Measurements from ENCODE around the gene PAPLN.

Gene PAPLN

DNA sequence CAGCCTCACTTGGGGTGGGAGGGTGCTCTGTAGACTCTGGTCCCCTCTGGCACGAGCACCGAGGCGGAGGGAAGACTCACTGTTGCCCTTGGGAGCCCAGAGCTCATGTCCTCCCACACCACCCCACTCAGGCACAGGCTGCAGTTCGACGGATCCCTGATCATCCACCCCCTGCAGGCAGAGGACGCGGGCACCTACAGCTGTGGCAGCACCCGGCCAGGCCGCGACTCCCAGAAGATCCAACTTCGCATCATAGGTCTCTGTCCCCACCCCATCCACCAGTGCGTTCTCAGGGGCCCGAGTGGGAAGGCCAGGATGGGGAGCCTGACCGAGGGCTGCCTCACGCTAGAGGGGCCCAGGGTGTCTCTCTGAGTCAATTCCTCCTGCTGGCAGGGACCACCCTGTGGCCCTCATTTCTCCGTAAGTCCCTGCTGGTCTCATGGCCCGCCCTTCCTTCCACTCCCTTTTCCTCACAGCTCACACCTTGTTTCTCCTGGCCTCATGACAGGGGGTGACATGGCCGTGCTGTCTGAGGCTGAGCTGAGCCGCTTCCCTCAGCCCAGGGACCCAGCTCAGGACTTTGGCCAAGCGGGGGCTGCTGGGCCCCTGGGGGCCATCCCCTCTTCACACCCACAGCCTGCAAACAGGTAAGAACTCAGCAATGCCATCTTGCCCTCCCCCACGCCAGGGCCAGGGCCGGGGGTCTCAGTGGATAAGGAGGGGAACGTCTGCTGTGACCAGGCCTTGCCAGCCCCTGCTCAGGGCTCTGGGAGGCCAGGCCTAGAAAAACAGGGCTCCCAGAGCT lies 27.0 kb downstream of the PAPLN start:
- no peak for TF ChIP-seq EZH2phosphoT487 (conservative IDR thresholded peaks at IDR 0.05; ENCODE audit: low read length)
- TF ChIP-seq, protein P1, sequence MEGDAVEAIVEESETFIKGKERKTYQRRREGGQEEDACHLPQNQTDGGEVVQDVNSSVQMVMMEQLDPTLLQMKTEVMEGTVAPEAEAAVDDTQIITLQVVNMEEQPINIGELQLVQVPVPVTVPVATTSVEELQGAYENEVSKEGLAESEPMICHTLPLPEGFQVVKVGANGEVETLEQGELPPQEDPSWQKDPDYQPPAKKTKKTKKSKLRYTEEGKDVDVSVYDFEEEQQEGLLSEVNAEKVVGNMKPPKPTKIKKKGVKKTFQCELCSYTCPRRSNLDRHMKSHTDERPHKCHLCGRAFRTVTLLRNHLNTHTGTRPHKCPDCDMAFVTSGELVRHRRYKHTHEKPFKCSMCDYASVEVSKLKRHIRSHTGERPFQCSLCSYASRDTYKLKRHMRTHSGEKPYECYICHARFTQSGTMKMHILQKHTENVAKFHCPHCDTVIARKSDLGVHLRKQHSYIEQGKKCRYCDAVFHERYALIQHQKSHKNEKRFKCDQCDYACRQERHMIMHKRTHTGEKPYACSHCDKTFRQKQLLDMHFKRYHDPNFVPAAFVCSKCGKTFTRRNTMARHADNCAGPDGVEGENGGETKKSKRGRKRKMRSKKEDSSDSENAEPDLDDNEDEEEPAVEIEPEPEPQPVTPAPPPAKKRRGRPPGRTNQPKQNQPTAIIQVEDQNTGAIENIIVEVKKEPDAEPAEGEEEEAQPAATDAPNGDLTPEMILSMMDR (IDR thresholded peaks at IDR 0.05; ENCODE audit: insufficient read depth, low read length, poor library complexity, severe bottlenecking): no peak
- H3K4me3 ChIP-seq (ENCODE audit: insufficient read depth, low read length, poor library complexity, severe bottlenecking): no peak overlapping the region
- no peaks in the 10 kb centered on the region for H3K27me3 ChIP-seq (ENCODE audit: low read length)
- no peaks in the 10 kb centered on the region for H3F3A ChIP-seq (ENCODE audit: insufficient read depth)
- H3K79me2 ChIP-seq (ENCODE audit: insufficient read depth, low read length): no peaks in the 10 kb centered on the region
- no peak overlapping the region for H3K27ac ChIP-seq (ENCODE audit: low read depth, low read length)
- H3K9me2 ChIP-seq (replicated peaks; ENCODE audit: insufficient read depth, low read length): no peaks in the 10 kb centered on the region
- no peak overlapping the region for H3K4me2 ChIP-seq (ENCODE audit: low read depth, low read length, poor library complexity, severe bottlenecking)
- H3K9me3 ChIP-seq (ENCODE audit: insufficient read depth, low read length): no peaks in the 10 kb centered on the region
- H2AFZ ChIP-seq (ENCODE audit: low read depth, low read length, severe bottlenecking): no peak overlapping the region
- no peaks in the 10 kb centered on the region for H3K36me3 ChIP-seq (ENCODE audit: low read length)
- H4K20me1 ChIP-seq (ENCODE audit: low read depth, low read length): no peaks in the 10 kb centered on the region
- H3K9ac ChIP-seq (ENCODE audit: low read length): no peak overlapping the region

DNA sequence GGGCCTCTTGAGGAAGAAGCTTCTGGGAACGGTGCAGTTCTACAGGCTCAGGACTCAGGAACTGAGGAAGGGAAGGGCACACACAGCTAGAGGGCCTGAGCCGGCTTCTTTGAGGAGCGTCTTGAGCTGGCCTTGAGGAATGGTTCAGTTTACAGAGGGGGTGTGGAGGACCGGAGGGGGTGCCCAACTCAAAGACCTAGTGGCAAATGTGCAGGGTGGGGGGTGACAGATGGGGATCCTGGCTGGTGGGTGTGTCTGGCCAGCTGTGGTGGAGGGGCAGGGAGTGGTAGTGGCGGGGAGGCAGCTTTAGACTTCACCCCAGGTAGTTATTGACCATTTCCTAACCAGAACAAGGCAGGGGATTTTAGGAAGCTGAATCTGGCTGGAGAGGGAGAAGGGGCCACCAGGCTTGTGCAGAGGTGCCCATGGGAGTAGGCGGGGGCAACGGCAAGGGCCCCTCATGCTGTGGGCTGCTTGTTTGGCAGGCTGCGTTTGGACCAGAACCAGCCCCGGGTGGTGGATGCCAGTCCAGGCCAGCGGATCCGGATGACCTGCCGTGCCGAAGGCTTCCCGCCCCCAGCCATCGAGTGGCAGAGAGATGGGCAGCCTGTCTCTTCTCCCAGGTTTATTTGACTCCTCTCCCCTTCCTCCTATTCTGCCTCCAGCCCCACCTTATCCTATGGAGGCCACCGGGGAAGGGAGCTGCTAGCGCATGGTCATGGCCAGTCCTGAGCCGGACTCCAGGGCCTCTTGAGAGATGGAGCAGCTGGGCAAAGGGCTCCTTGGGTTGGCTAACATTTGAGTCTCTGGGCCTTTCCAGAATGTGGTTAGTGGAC lies 27.8 kb downstream of the PAPLN start:
- Histone ChIP-seq H3K27ac (ENCODE audit: low read depth, low read length) (no peak overlapping the region), H3K9me2 (replicated peaks; ENCODE audit: insufficient read depth, low read length) (no peaks in the 10 kb centered on the region), H3K36me3 (ENCODE audit: low read length) (no peaks in the 10 kb centered on the region), H3K27me3 (ENCODE audit: low read length) (no peaks in the 10 kb centered on the region), H3K4me2 (ENCODE audit: low read depth, low read length, poor library complexity, severe bottlenecking) (no peak overlapping the region), H4K20me1 (ENCODE audit: low read depth, low read length) (no peaks in the 10 kb centered on the region), H3K79me2 (ENCODE audit: insufficient read depth, low read length) (no peaks in the 10 kb centered on the region), H3F3A (ENCODE audit: insufficient read depth) (no peaks in the 10 kb centered on the region), H2AFZ (ENCODE audit: low read depth, low read length, severe bottlenecking) (no peak overlapping the region), H3K9ac (ENCODE audit: low read length) (no peak overlapping the region), H3K4me3 (ENCODE audit: insufficient read depth, low read length, poor library complexity, severe bottlenecking) (no peak overlapping the region), H3K9me3 (ENCODE audit: insufficient read depth, low read length) (no peaks in the 10 kb centered on the region)
- TF ChIP-seq, protein P1 (IDR thresholded peaks at IDR 0.05; ENCODE audit: insufficient read depth, low read length, poor library complexity, severe bottlenecking): no peak
- TF ChIP-seq EZH2phosphoT487 (conservative IDR thresholded peaks at IDR 0.05; ENCODE audit: low read length): no peak

DNA sequence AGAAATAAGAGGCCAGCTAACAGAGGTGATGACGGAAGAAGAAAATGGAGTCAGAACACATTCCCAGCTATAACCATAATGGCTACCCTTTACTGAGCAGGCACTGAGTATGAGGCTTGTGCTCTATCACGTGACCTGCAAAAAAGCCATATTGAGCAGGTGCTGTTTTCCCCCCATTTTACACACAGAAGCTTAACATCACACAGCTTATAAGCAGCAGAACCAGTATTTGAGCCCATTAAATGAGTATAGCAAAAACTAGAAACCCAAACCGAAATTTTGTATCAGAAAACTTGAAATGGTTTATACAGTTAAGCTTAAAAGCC lies 28.4 kb downstream of the PAPLN start:
- Histone ChIP-seq H4K20me1 (ENCODE audit: low read depth, low read length) (no peaks in the 10 kb centered on the region), H2AFZ (ENCODE audit: low read depth, low read length, severe bottlenecking) (no peak overlapping the region), H3F3A (ENCODE audit: insufficient read depth) (no peaks in the 10 kb centered on the region), H3K9me3 (ENCODE audit: insufficient read depth, low read length) (no peaks in the 10 kb centered on the region), H3K36me3 (ENCODE audit: low read length) (no peaks in the 10 kb centered on the region), H3K27ac (ENCODE audit: low read depth, low read length) (no peak overlapping the region), H3K9ac (ENCODE audit: low read length) (no peak overlapping the region), H3K27me3 (ENCODE audit: low read length) (no peaks in the 10 kb centered on the region), H3K9me2 (replicated peaks; ENCODE audit: insufficient read depth, low read length) (no peaks in the 10 kb centered on the region), H3K79me2 (ENCODE audit: insufficient read depth, low read length) (no peaks in the 10 kb centered on the region), H3K4me3 (ENCODE audit: insufficient read depth, low read length, poor library complexity, severe bottlenecking) (no peak overlapping the region), H3K4me2 (ENCODE audit: low read depth, low read length, poor library complexity, severe bottlenecking) (no peak overlapping the region)
- TF ChIP-seq EZH2phosphoT487 (conservative IDR thresholded peaks at IDR 0.05; ENCODE audit: low read length): no peak
- TF ChIP-seq, protein P1 (IDR thresholded peaks at IDR 0.05; ENCODE audit: insufficient read depth, low read length, poor library complexity, severe bottlenecking): no peak

Measured in SU-DHL-6 (cell line).